Endothelial cell of umbilical vein (primary cell): ENCODE results near the gene FAM20A. TPM values are rescaled to one million over a fixed set of nuclear protein-coding genes. Genes with fewer than 3 reads are reported as not detected.

ENCODE experiments used
- BruUV-seq: library from RNA; stranded (reverse); fragments of 400-500 nt; replicated peaks from 2 replicates; lab custom pipeline; 2021; lab: Mats Ljungman, UMichigan
- CTCF ChIA-PET: fragments of 300-600, 350-600 bp; sonication (Branson Sonifier 250); formaldehyde crosslinking; loops from one replicate; lab custom pipeline; 2021; ENCODE audit warnings: antibody characterized with exemption, inconsistent platforms; lab: Charles Lee
- POLR2A ChIA-PET: fragments of 300-600, 350-600 bp; sonication (Branson Sonifier 250); formaldehyde crosslinking; loops from one replicate; lab custom pipeline; 2021; ENCODE audit warnings: antibody characterized with exemption, inconsistent platforms; lab: Charles Lee
- DNase-seq: peaks from one replicate; pipeline ENCODE4 v3.0.0-alpha.2; 2011; ENCODE audit warnings: low read depth, low spot score
- FAIRE-seq: peaks from 2 replicates; lab custom pipeline; 2011; peaks lifted over from hg19 to GRCh38; lab: Jason Lieb, UNC
- H2AFZ ChIP-seq: 2 replicates; pipeline ENCODE4 v1.6.0; 2012; ENCODE audit warnings: low read depth, low read length, control low read depth, inconsistent platforms
- H3K27ac ChIP-seq: 2 replicates; pipeline ENCODE4 v1.5.1; 2011; ENCODE audit warnings: low read depth, mild to moderate bottlenecking, control low read depth, low read length, moderate library complexity; ENCODE audit not compliant: insufficient read depth
- H3K27me3 ChIP-seq, 2 experiments: 2 replicates each; pipeline versions ENCODE4 v1.6.0 to v1.6.1; 2011; ENCODE audit warnings: low read length in 2 of 2, mixed read lengths in 1 of 2; ENCODE audit not compliant: control insufficient read depth in 2 of 2, insufficient read depth in 2 of 2
- H3K36me3 ChIP-seq, 2 experiments: 2 replicates in 1 of 2; 3 replicates in 1 of 2; pipeline ENCODE4 v1.5.1; 2011; ENCODE audit warnings: low read length in 2 of 2, mild to moderate bottlenecking in 1 of 2, moderate library complexity in 1 of 2; ENCODE audit not compliant: control insufficient read depth in 2 of 2, insufficient read depth in 2 of 2; ENCODE audit errors: extremely low read depth in 1 of 2
- H3K4me1 ChIP-seq: 3 replicates; pipeline ENCODE4 v1.5.1; 2011; ENCODE audit warnings: mild to moderate bottlenecking, low read length; ENCODE audit not compliant: control insufficient read depth, insufficient read depth; ENCODE audit errors: extremely low read depth
- H3K4me2 ChIP-seq: 2 replicates; pipeline ENCODE4 v1.6.1; 2011; ENCODE audit warnings: low read length, control low read depth, mixed read lengths; ENCODE audit not compliant: insufficient read depth
- H3K4me3 ChIP-seq, 3 experiments: fragments of 200-600 bp in 1 of 3; sonication (generic), shearing (Covaris generic) in 1 of 3; replicated peaks in 1 of 3; 2 replicates each; pipeline ENCODE4 v1.5.1; 2011 to 2016; ENCODE audit warnings: control low read depth in 3 of 3, low read length in 3 of 3, mild to moderate bottlenecking in 2 of 3, inconsistent platforms in 1 of 3, low read depth in 1 of 3, moderate library complexity in 1 of 3; ENCODE audit not compliant: insufficient read depth in 1 of 3
- H3K79me2 ChIP-seq: 2 replicates; pipeline ENCODE4 v1.6.0; 2012; ENCODE audit warnings: low read length, inconsistent platforms; ENCODE audit not compliant: control insufficient read depth, insufficient read depth
- H3K9ac ChIP-seq: replicated peaks from 2 replicates; pipeline ENCODE3; 2011; ENCODE audit warnings: low read length, control low read depth; ENCODE audit not compliant: insufficient read depth; ENCODE audit errors: extremely low read depth
- H3K9me1 ChIP-seq: replicated peaks from 3 replicates; pipeline ENCODE4 v1.6.0; 2011; ENCODE audit warnings: mild to moderate bottlenecking, low read length; ENCODE audit not compliant: control insufficient read depth, insufficient read depth; ENCODE audit errors: extremely low read depth
- H3K9me3 ChIP-seq: replicated peaks from 2 replicates; pipeline ENCODE4 v1.5.1; 2012; ENCODE audit warnings: low read length, inconsistent platforms; ENCODE audit not compliant: control insufficient read depth, insufficient read depth
- H4K20me1 ChIP-seq: replicated peaks from 2 replicates; pipeline ENCODE3; 2011; ENCODE audit warnings: mild to moderate bottlenecking, low read length; ENCODE audit not compliant: control insufficient read depth, insufficient read depth; ENCODE audit errors: extremely low read depth
- CTCF ChIP-seq, 2 donors: IDR thresholded peaks; 1 replicate in 1 of 2; 2 replicates in 1 of 2; pipeline ENCODE4 v1.5.1; 2011; ENCODE audit warnings: low read length in 2 of 2, mild to moderate bottlenecking in 2 of 2, moderate library complexity in 2 of 2, control low read depth in 1 of 2, inconsistent platforms in 1 of 2, low read depth in 1 of 2; ENCODE audit not compliant: insufficient read depth in 1 of 2; ENCODE audit errors: extremely low read depth in 1 of 2
- EZH2 ChIP-seq: IDR thresholded peaks from 2 replicates; pipeline ENCODE4 v1.6.1; 2012; ENCODE audit warnings: borderline replicate concordance, low read depth, mild to moderate bottlenecking, moderate library complexity, low read length, inconsistent platforms; ENCODE audit not compliant: severe bottlenecking
- FOS ChIP-seq: IDR thresholded peaks from 2 replicates; pipeline ENCODE4 v1.6.1; 2011; ENCODE audit warnings: mild to moderate bottlenecking, low read length, moderate library complexity, borderline replicate concordance; ENCODE audit not compliant: insufficient read depth
- GATA2 ChIP-seq: IDR thresholded peaks from 2 replicates; pipeline ENCODE4 v1.7.0; 2011; ENCODE audit warnings: low read depth, mild to moderate bottlenecking, moderate library complexity, mixed read lengths, low read length; ENCODE audit not compliant: insufficient read length, insufficient read depth
- JUN ChIP-seq: IDR thresholded peaks from 2 replicates; pipeline ENCODE4 v1.6.1; 2011; ENCODE audit warnings: borderline replicate concordance, low read depth; ENCODE audit not compliant: insufficient read length, insufficient read depth
- MAX ChIP-seq: IDR thresholded peaks from 2 replicates; pipeline ENCODE4 v1.6.1; 2011; ENCODE audit not compliant: insufficient read depth, insufficient read length
- MYC ChIP-seq: IDR thresholded peaks from one replicate; pipeline ENCODE4 v1.6.1; 2011; ENCODE audit warnings: mild to moderate bottlenecking, low read depth, low read length
- POLR2A ChIP-seq: IDR thresholded peaks from 2 replicates; pipeline ENCODE4 v1.6.1; 2012; ENCODE audit warnings: low read depth, mild to moderate bottlenecking, control low read depth, low read length
- POLR2AphosphoS5 ChIP-seq: IDR thresholded peaks from 2 replicates; pipeline ENCODE4 v1.6.1; 2012; ENCODE audit warnings: low read depth, mild to moderate bottlenecking, control low read depth, low read length, moderate library complexity; ENCODE audit not compliant: insufficient read depth
- dilution Hi-C: fragments of 300-500 bp; cut with MboI; formaldehyde crosslinking; loops from one replicate; pipeline ENCODE4 v1.15.0; 2019; ENCODE audit warnings: low sequenced_read_pairs; ENCODE audit not compliant: extremely low pct_ligation_motif_present
- intact Hi-C: fragments of 100-400 bp; cut with micrococcal nuclease; formaldehyde crosslinking; loops from one replicate; pipeline ENCODE4 v1.10.0; 2022
- polyA plus RNA-seq, 4 experiments: library from polyadenylated mRNA; depleted of rRNA in 3 of 4; stranded (reverse) in 3 of 4; unstranded in 1 of 4; fragments of >200 nt; gene quantifications; 2 replicates each; pipeline versions ENCODE4 v1.2.1 to v1.2.3, GENCODE V29; 2011 to 2012; ENCODE audit warnings: missing spikeins in 1 of 4
- total RNA-seq: library from RNA; stranded (reverse); gene quantifications from 2 replicates; pipeline ENCODE4 v1.2.3, GENCODE V29; 2021

The FAM20A gene
- total and polyA plus RNA-seq, 2 donors (not counting 3 experiments of a cell fraction or from before 2014, with no cell fraction given): not detected

- CTCF ChIA-PET: no interaction called here
- Histone ChIP-seq H3K4me1 (no peaks in the 10 kb centered on the region), H3K4me3 (no peak overlapping the region), H3K79me2 (no peaks in the 10 kb centered on the region), H3K9me1 (no peaks in the 10 kb centered on the region), H2AFZ (no peak overlapping the region), H3K4me2 (no peak overlapping the region), H3K9ac (no peak overlapping the region), H3K9me3 (no peaks in the 10 kb centered on the region), H3K36me3 (peaks cover 0 to 8% of the 10 kb centered on the region in 2 experiments), H4K20me1 (no peaks in the 10 kb centered on the region), H3K27ac (no peak overlapping the region), H3K27me3 (no peaks in the 10 kb centered on the region)
- POLR2A ChIA-PET: no interaction called here
- BruUV-seq: no TSS peak
- no peak for DNase-seq
- intact Hi-C loops (no loop called here), dilution Hi-C loops (no loop called here)
- FAIRE-seq: no peak
- TF ChIP-seq CTCF (IDR thresholded peaks at IDR 0.05; ENCODE audit: extremely low read depth in 1 of 2, insufficient read depth in 1 of 2, low read depth in 1 of 2, low read length in 2 of 2) (no peak), POLR2AphosphoS5 (no peak), GATA2 (no peak), JUN (no peak), MAX (no peak), EZH2 (no peak), POLR2A (no peak), FOS (no peak), MYC (no peak)
Observed at GRCh38 chr17:68544111-68544915, 56.9 kb downstream of the FAM20A start.
